HEK293T (cell line): ENCODE results near the gene GALNT2.

ENCODE experiments used
- CTCF ChIA-PET: fragments of 350-600 bp; formaldehyde crosslinking; extraction: SDS; loops from one replicate; lab custom pipeline; 2021; ENCODE audit warnings: antibody characterized with exemption, inconsistent platforms; lab: Yijun Ruan, JAX
- POLR2A ChIA-PET: fragments of 350-600 bp; formaldehyde crosslinking; extraction: SDS; loops from one replicate; lab custom pipeline; 2020; ENCODE audit warnings: antibody characterized with exemption, inconsistent platforms; lab: Yijun Ruan, JAX
- DNase-seq: peaks from one replicate; pipeline ENCODE4 v3.0.0; 2012; ENCODE audit warnings: mixed read lengths; ENCODE audit errors: extremely low spot score
- ARNT ChIP-seq: fragments of 450-650 bp; IDR thresholded peaks from 2 replicates; pipeline ENCODE4 v1.6.1; 2017; ENCODE audit warnings: mild to moderate bottlenecking
- BHLHE40 ChIP-seq: fragments of 450-650 bp; IDR thresholded peaks from 2 replicates; pipeline ENCODE4 v1.6.1; 2016; ENCODE audit warnings: mild to moderate bottlenecking, moderate library complexity, borderline replicate concordance
- CTBP1 ChIP-seq: fragments of 450-650 bp; IDR thresholded peaks from 2 replicates; pipeline ENCODE4 v1.6.1; 2016; ENCODE audit warnings: borderline replicate concordance
- ELF4 ChIP-seq: fragments of 450-650 bp; IDR thresholded peaks from 2 replicates; pipeline ENCODE4 v1.6.1; 2017; ENCODE audit warnings: antibody characterized with exemption
- FOXA1 ChIP-seq: fragments of 450-650 bp; IDR thresholded peaks from 2 replicates; pipeline ENCODE4 v1.6.1; 2016; ENCODE audit warnings: mild to moderate bottlenecking
- FOXK2 ChIP-seq: fragments of 450-650 bp; IDR thresholded peaks from 2 replicates; pipeline ENCODE4 v1.6.1; 2016; ENCODE audit warnings: mild to moderate bottlenecking
- FOXM1 ChIP-seq: fragments of 450-650 bp; IDR thresholded peaks from 2 replicates; pipeline ENCODE4 v1.6.1; 2017; ENCODE audit warnings: mild to moderate bottlenecking, borderline replicate concordance
- HDGF ChIP-seq: fragments of 450-650 bp; IDR thresholded peaks from 2 replicates; pipeline ENCODE4 v1.6.1; 2017; ENCODE audit warnings: antibody characterized with exemption, borderline replicate concordance
- L3MBTL2 ChIP-seq: fragments of 450-650 bp; conservative IDR thresholded peaks from 2 replicates; pipeline ENCODE4 v1.6.1; 2016; ENCODE audit warnings: mild to moderate bottlenecking
- LEF1 ChIP-seq: fragments of 450-650 bp; IDR thresholded peaks from 2 replicates; pipeline ENCODE4 v1.6.1; 2017; ENCODE audit warnings: mild to moderate bottlenecking, borderline replicate concordance
- NFRKB ChIP-seq: fragments of 450-650 bp; IDR thresholded peaks from 2 replicates; pipeline ENCODE4 v1.6.1; 2016; ENCODE audit warnings: mild to moderate bottlenecking, moderate library complexity
- SP1 ChIP-seq: fragments of 450-650 bp; IDR thresholded peaks from 2 replicates; pipeline ENCODE4 v1.6.1; 2017
- SUZ12 ChIP-seq: fragments of 450-650 bp; IDR thresholded peaks from 2 replicates; pipeline ENCODE4 v1.6.1; 2016; ENCODE audit warnings: mild to moderate bottlenecking
- TARDBP ChIP-seq: fragments of 450-650 bp; IDR thresholded peaks from 2 replicates; pipeline ENCODE4 v1.6.1; 2016
- ZNF384 ChIP-seq: fragments of 450-650 bp; IDR thresholded peaks from 2 replicates; pipeline ENCODE4 v1.6.1; 2016
- TF ChIP-seq, protein P1 (sequence below): fragments of 450-650 bp; IDR thresholded peaks from 2 replicates; pipeline ENCODE4 v1.6.1; 2016

The GALNT2 gene

DNA sequence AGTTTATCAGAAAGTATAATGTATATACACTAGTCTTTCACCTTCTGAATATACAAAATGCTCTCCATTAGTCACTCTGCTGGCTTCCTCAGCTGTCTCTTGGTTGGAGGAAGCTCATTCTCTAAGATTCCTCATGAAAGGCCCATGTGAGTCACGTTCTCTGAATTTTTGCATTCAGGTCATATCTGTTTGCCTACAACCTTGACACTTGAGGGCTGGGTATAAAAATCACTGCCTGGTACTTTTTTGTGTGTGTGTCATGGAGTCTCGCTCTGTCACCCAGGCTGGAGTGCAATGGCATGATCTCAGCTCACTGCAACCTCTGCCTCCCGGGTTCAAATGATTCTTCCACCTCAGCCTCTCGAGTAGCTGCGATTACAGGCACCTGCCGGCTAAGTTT is 2.8 kb upstream of the GALNT2 start:
- POLR2A ChIA-PET: no interaction called here
- DNase-seq: no peak

GRCh38 chr1:230065161-230065560 is 1.9 kb upstream of the GALNT2 start:
- no peak for DNase-seq
- ChIA-PET CTCF (interaction anchor here (1.0 kb wide), 1 partner anchor 22 kb away, joined by 3 read pairs; no protein-coding TSS in a partner anchor), POLR2A (interaction anchor here (0.9 kb wide), 1 partner anchor 10 kb away, joined by 4 read pairs; no protein-coding TSS in a partner anchor)
- TF ChIP-seq FOXA1: no peak
- TF ChIP-seq, protein P1, sequence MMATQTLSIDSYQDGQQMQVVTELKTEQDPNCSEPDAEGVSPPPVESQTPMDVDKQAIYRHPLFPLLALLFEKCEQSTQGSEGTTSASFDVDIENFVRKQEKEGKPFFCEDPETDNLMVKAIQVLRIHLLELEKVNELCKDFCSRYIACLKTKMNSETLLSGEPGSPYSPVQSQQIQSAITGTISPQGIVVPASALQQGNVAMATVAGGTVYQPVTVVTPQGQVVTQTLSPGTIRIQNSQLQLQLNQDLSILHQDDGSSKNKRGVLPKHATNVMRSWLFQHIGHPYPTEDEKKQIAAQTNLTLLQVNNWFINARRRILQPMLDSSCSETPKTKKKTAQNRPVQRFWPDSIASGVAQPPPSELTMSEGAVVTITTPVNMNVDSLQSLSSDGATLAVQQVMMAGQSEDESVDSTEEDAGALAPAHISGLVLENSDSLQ: no peak
- no peak for TF ChIP-seq FOXM1
- no peak for TF ChIP-seq LEF1
- no peak for TF ChIP-seq HDGF
- no peak for TF ChIP-seq FOXK2
- TF ChIP-seq L3MBTL2: no peak
- no peak for TF ChIP-seq ZNF384
- TF ChIP-seq BHLHE40: no peak
- no peak for TF ChIP-seq NFRKB
- TF ChIP-seq CTBP1: no peak
- no peak for TF ChIP-seq SP1
- no peak for TF ChIP-seq ARNT
- no peak for TF ChIP-seq TARDBP
- TF ChIP-seq SUZ12: no peak
- TF ChIP-seq ELF4: no peak

More for the DNA sequence above, 2.8 kb upstream of the GALNT2 start:
- CTCF ChIA-PET: no interaction called here
- no peak for TF ChIP-seq FOXM1
- TF ChIP-seq, protein P1: no peak
- no peak for TF ChIP-seq SUZ12
- TF ChIP-seq BHLHE40: no peak
- TF ChIP-seq NFRKB: no peak
- no peak for TF ChIP-seq FOXA1
- no peak for TF ChIP-seq CTBP1
- no peak for TF ChIP-seq FOXK2
- TF ChIP-seq LEF1: no peak
- TF ChIP-seq ZNF384: no peak
- no peak for TF ChIP-seq TARDBP
- TF ChIP-seq ARNT: no peak
- TF ChIP-seq L3MBTL2: no peak
- TF ChIP-seq HDGF: no peak
- no peak for TF ChIP-seq SP1
- TF ChIP-seq ELF4: no peak

- ChIA-PET POLR2A (interaction anchor here (0.9 kb wide), 1 partner anchor 10 kb away, joined by 4 read pairs; no protein-coding TSS in a partner anchor), CTCF (interaction anchor here (1.0 kb wide), 1 partner anchor 21 kb away, joined by 3 read pairs; no protein-coding TSS in a partner anchor)
Measured at GRCh38 chr1:230065571-230065970, 1.5 kb upstream of the GALNT2 start.

DNA sequence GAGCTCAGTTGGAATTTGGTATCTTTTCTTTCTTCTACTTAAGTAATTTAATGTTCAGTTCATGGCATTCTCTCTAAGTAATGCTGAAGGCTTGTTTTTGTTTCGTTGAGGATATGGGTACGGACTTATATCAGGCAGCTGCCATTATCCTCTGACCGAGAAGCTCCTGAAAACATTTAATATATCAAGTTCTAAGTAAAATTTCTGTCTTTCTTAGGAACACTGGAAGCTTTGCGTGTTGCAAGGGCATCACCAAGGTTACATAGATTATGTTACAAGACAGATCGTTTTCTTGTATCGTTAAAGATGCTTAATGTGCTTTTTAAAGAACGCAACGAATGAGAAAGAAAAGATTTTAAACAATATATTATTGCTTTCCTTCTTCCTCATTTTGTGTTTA is 1.0 kb upstream of the GALNT2 start:
- TF ChIP-seq HDGF (no peak), ELF4 (no peak), FOXK2 (no peak), LEF1 (no peak), TARDBP (no peak), CTBP1 (no peak)
- TF ChIP-seq, protein P1: no peak
- POLR2A ChIA-PET: interaction anchor here (0.9 kb wide), 1 partner anchor 11 kb away, joined by 4 read pairs; no protein-coding TSS in a partner anchor
- no peak for DNase-seq
- CTCF ChIA-PET: interaction anchor here (1.0 kb wide), 1 partner anchor 21 kb away, joined by 3 read pairs; no protein-coding TSS in a partner anchor

More at GRCh38 chr1:230065571-230065970, 1.5 kb upstream of the GALNT2 start:
- no peak for DNase-seq
- TF ChIP-seq, protein P1: no peak
- no peak for TF ChIP-seq FOXK2
- no peak for TF ChIP-seq BHLHE40
- no peak for TF ChIP-seq CTBP1
- TF ChIP-seq LEF1: no peak
- no peak for TF ChIP-seq ARNT
- no peak for TF ChIP-seq HDGF
- TF ChIP-seq TARDBP: no peak
- no peak for TF ChIP-seq FOXA1
- TF ChIP-seq L3MBTL2: no peak
- TF ChIP-seq ELF4: no peak
- no peak for TF ChIP-seq ZNF384
- TF ChIP-seq SUZ12: no peak
- TF ChIP-seq NFRKB: no peak
- TF ChIP-seq SP1: no peak
- no peak for TF ChIP-seq FOXM1

- TF ChIP-seq ELF4 (no peak), BHLHE40 (no peak), LEF1 (no peak), FOXA1 (no peak), SP1 (no peak), SUZ12 (no peak), ARNT (no peak), FOXM1 (no peak), HDGF (no peak), CTBP1 (no peak), TARDBP (no peak)
- CTCF ChIA-PET: no interaction called here
- POLR2A ChIA-PET: interaction anchor here (0.7 kb wide), 1 partner anchor 351 kb away, joined by 3 read pairs; no protein-coding TSS in a partner anchor
- peak; percentile 48 for DNase-seq
Measured at GRCh38 chr1:230067419-230067870, 407 bp downstream of the GALNT2 start.
